GM21360 (cell line): Measurements from ENCODE around the gene CREB5.

Source experiments
- ATAC-seq: cut with Tn5 transposase; IDR thresholded peaks from one replicate; pipeline ENCODE4 v1.9.1; 2021; ENCODE audit warnings: mild to moderate bottlenecking, moderate library complexity; ENCODE audit not compliant: unreplicated experiment

CREB5 gene

DNA sequence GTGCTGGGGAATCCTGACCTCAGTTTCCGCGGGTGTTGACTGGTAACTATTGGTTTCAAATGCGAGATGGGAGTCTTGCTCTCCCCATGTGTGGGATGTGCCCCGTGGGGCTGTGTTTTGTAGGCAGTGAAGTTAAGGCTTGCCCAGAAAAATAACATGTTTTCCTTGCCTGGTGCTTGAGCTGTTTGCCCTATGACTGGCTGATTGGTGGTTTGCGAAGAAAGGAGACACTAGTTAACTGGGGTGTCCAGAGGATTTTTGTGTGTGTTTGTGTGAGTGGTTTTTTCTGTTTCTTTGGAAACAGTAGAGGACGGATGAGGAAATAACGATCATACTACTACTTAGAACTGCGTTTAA is 61.9 kb downstream of the CREB5 start:
- no peak for ATAC-seq

DNA sequence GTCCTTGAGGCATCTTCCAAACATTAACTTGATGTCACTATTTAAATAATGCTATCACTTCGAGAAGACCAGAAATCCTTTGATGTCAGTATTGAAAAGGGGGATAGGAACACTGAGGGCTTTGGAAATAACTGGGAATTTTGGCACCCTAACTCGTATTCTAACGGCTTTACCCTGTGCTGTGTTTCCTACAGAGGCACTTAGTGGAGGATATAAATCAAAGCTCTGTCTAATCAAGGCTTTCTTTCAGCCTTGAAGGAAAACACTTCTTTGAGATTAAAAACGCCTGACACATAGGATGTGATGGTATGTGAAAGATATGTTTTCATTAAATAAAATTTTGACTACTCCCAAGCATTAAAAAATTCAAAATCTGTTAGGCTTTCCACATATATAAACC is 62.3 kb downstream of the CREB5 start:
- ATAC-seq: no peak

DNA sequence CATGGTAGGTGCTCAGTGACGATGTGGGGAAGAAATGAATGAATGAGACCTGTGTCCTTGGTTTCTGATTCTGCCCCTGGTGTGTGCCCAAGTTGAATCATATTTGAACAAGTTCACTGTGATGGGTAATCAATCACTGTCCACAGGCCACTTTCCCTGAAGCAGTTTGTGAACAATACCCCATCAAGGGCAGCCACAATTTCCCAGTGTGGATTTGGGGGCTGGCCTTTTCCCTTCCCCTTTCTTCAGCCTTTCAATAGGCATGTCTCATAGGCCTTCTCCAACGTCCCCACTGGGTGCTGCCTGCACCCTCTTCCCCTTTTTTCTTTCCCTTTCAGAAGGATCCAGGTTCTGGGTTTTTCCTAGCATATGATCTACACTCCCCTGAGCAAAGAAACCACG is 64.7 kb downstream of the CREB5 start:
- no peak for ATAC-seq

DNA sequence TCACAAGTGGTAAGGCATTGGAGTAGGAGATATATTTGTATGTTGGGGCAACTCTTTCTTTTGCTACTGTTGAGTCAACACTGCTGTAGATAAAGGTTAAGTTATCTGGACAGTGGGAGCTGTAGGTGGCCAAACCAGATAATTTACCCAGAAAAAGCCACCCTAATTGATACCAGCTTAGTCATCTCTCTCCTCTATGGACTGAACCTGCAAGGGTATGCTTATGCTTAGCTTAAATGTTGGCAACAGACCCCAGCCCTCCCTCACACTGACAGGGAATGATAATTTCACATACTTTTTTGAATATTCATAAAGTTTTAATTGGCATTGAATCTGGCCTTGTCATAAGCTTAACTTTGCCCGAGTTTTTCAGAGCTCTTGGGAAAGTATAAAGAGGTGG is 66.3 kb downstream of the CREB5 start:
- no peak for ATAC-seq

DNA sequence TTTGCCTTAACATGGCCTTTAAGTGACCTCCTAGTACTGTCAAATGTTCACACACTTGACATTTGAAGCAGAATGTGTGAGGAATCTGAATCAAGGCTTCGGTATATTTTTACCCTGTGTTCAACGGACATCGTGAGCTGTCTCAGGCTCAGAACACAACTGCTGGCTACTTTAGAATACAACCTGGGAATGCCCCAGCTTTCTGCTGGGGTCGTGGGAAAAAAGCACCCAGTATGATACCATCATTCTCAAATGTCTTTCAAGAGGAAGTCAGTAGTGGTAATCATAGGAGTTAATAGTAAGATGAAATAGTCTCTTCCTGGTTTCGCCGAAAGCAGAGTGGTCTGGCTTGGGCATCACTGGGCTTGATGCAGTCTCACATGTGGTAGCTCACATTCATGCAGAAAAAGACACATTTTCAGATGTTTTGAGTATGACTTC is 67.2 kb downstream of the CREB5 start:
- ATAC-seq: peak; percentile 69

DNA sequence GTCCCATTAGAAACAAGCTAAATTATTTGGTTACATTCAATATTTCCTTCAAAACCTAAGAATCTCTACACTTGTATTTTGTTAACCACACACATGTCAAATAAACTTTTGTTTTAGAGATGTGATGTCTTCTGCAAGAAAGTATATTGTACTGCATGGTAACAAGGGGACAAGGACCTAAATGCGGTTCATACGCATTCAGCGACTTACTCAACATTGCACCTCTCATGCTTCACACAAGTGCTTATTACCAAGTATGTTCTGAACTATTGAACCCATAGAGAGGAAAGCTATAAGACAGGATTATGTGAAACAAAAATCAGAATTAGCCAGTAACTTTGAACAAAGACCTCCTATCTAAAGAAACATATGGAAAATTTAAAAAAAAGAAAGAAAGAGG is 68.3 kb downstream of the CREB5 start:
- ATAC-seq: no peak

DNA sequence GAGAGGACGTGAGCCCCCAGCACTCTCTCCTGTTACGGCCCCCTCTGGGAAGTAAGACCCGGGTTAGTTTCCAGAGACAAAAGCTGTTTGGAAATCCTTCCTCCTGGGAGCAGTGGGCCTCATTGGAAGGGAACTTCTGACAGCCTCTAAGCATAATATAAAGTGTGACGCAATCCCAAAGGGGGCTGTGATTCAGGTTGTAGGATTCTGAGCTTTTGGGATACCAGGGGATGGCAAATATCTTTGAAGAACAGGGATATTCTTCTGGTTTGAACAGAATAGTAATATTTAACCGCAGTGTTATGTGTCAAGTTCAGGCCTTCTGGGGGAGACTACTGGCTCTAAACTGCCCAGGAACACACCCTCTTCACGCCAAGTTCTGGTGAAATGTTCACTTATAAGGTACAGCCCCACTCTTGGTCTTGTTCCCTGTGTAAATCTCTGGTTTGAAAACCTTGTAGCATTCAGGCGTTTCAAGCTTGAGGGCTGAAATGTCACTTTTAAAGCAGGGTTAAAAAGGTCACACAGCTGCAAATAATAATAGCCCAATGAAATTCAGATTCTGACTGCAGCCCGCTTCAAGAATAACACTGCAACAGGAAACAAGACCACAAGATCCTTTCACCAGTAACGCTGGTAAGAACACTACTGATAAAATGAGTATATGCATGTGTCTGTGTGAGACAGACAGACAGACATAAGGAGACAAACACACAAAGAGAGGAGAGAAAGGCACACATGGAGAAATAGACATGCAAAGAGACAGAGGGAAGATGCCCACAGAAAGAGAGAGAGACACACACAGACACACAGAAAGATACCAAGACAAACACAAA is 69.0 kb downstream of the CREB5 start:
- peak; percentile 55 for ATAC-seq

DNA sequence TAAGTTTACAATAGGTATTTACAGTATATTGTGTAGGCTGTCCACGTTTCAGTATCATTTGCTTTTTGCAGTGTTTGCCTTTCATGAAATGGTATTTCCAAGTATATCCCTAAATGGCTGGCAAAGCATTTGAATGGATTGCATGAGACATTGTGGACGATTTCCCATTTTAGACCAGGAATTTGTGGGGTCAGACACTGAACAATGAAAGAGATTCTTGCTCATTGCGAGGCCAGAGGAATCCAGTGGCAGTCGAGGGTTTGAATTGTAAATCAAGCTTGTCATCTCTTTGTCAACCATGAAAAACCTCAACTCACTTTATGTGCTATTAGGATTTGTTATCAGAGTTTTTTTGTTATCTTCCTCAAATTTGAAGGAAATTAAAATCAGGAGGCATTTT is 70.8 kb downstream of the CREB5 start:
- ATAC-seq: no peak

DNA sequence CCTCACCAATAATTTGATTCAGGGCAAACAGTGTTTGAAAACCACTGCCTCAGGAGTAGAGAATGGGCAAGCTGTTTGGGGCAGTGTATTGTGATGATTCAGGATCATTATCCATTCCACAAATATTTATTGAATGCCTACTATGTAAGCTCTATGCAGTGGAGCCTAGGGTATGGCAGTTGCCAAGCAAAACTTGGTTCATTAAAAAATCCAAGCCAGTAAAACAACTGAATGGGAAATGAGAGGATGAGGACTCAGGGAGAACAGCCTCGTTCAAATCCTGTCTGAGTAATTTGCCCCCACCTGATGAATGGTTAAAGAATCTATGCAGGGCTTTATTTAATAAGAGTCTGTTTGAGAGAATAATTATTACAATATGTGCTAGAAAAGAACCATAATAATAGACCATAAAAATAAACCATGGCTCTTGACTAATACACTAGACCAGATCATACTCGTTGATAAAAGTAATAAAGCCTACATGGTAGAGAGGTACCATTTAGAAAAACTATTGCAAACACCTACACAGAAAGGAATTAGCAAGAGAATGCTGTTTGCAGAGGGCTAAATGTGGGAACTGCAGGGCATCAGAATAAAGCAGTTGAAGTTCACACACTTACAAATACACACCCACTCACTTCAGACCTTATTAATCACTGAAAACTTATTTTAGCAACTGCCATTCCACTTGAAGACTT is 71.7 kb downstream of the CREB5 start:
- no peak for ATAC-seq

DNA sequence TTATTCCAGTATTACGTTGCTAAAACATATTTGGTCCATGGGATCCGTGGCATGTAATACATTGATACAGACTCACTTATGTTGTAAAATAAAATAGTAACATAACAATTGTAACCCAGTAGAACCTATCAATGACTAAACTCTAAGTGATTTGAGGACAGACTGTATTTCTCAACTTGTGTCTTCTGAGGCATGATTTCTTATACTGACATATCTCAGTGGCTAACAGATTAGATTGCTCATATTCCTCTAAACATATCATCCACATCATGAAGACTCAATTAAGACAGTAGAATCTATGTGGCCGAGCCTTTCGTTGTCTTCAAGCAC is 72.3 kb downstream of the CREB5 start:
- ATAC-seq: no peak

DNA sequence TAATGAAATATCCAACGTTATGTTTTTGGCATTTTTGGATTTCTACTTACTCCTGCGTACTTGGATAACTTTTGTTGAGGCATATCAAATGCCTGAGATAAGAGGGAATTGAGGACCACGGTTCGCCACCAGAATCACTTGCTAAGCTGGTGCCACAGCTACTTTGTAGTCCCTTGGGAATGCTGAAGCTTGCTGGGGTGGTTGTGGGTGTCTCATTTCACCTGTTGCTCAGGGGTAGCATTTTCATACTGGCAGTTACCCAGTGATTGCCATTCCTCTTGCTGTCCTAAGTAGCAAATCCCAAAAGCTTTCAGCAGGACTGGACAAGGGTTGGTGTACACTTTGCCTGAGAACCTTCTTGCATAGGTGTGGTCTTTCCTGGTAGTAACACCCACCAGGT is 75.2 kb downstream of the CREB5 start:
- no peak for ATAC-seq

DNA sequence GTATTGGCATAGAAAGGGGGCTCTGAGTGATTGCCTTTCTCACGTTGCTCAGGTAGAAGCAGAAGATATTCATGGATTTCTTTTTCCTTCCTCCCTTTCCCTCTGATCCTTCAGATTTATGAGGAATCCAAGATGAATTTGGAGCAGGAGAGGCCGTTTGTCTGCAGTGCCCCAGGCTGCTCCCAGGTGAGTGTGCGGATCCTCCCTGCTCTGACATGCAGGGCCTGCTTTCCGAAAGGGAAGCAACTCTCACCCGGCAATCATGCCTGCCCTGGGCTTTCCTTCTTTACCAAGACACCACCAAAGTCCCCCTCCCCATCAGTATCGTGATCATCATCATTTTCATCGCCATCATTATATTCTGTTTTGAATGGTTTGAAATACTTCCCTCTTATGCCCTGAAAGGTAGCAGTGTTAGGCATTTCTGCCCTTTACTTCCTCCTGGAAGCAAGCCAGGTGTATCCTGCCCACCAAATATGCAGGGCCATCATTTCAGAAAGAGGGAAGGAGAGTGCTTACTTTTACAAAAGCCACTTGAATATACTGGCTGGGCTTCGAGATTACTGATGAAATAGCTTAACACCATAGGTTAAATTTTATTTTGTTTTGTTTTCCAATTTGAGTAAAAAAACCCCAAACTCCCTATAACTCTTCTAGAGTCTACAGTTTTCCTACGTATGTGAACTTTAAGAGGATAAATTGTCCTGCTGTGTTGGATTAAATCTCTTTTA is 75.9 kb downstream of the CREB5 start:
- ATAC-seq: no peak

DNA sequence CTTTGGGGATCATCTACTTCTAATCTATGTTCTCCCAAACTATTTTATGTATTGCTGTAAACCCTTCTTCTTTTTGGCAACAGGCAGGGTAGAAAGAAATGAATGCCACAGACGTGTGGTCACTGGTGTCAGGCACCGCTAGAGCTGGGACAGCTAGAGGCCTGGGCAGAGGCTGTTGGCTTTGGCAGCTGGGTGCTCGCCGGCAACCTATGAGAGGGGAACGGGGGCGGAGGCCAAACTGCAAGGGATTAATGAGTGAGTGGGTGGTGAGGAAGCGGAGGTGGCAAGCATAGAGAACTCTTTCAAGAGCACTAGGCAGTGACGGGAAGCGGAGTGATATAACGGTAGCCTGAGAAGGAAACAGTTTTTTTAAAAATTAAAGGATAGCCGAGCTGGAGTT is 78.5 kb downstream of the CREB5 start:
- ATAC-seq: no peak

DNA sequence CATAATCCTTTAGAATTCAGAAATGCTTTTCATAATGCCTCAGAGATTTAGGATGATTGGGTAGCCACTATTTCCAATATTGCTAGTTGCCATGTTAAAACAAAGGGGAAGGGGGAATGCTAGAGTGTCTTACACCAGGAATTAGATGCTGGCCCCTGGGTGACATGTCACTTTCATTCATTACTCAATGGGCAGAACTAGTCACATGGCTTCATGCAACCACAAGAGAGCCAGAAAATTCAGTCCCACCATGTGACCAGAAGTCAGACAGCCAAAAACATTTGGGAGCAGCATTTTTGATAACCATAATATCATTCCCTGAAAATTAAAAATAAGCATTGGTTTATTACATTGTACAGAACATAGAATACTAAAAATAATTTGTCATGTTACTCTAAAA is 81.2 kb downstream of the CREB5 start:
- ATAC-seq: no peak

DNA sequence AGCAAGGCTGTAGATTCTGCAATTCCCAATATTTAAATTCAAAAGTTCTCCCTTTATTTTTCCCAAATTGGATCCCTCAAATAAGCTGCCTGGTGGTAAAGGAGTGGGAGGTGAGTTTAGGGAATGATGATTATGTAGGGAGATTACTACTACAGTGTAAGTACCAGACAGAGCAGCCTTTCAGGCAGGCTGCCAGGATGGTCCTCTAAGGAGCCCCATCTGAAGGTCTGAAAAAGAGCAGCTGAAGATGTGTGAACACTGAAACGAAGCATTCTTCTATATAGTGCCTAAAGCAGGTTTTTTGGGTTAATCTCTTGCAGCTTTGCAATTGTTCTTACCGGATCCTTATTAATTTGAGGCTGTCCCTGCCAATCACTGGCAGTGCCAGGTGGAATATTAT is 84.7 kb downstream of the CREB5 start:
- ATAC-seq: no peak

DNA sequence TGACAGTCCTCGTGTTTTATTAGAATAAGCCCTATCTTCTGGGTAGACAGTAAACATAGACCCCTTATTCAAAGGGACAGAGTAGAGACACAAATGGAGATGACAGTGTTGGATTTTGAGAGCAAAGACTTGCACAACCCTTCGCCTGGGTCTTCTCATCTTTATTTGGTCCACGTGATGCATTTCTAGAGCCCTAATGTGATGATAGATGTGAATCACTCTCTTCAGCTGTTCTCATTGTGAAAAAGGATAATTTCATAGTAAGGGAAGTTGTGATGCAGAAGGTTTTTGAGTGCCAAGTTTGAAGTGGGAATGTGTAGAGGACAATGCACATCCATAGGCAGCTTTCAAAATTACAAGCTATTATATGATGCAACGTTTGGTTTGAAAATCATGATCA is 86.3 kb downstream of the CREB5 start:
- no peak for ATAC-seq

DNA sequence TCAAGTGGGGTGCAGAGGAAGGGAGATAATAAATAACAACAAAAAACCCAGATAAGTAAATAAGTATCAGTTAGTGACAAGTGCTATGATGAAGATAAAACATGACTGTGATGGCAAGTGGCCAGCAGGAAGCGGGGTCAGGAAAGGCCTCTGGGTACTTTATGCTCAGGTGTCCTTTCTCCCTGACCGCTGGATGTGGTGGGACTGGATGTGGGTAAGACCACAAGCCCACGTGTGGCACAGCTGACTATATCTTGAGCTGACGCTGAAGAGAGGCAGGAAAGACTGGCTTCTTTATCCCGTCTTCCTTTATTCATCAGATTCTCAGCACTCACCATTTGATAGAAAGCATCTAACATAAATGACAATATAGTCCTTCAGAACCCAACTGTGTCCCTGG is 87.8 kb downstream of the CREB5 start:
- ATAC-seq: no peak

DNA sequence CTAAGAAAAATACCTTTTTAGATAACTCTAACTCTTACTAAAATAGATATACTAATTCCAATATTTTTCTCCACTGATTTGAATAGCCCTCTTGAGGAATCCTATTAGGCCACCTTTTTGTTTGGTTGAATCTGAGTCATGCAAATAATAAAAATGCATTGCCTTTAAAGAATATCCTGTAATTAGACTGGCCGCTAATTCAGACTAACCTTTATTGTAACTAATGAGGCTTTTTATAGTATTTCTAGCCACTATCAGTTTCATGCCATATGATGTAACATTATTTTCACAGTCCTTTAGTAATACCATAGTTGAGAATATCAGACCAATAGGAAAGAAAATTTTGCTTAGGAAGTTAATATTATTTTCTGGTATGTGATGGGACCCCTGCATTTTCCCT is 90.1 kb downstream of the CREB5 start:
- ATAC-seq: no peak

DNA sequence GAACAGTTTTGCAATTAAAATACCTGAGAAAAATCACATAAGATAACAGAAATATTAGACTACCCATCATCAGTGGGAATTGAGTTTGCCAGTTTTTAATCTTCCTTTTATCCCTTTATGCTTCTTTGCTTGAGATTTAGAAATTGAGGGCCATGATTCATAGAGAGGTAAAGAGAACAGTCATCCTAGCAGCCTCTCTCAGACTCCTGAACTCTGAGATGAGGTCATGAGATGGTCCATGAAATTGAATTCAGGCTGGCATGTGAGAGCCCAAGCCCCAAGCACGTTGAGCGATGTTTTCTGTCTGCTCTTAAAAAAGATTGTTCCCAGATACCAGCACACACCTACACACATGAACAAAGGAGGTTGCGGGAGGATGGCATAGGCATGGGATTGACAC is 91.1 kb downstream of the CREB5 start:
- ATAC-seq: no peak

DNA sequence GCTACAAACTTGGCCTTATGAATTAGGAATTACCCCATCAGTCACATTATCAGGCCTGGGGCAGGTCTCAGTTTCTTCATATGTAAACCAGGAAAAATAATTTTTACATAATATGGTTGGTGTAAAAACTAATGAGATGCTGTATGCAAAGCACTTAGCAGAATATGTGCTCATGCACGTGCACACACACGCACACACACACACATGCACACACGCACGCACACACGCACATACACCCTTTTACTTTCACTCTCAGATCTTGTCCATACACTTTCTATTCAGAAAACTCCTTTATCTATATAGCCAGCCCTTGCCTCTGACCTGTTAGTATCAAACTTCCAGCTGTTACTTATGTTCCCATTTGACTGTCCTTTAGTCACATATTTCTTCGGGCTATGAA is 92.7 kb downstream of the CREB5 start:
- no peak for ATAC-seq

DNA sequence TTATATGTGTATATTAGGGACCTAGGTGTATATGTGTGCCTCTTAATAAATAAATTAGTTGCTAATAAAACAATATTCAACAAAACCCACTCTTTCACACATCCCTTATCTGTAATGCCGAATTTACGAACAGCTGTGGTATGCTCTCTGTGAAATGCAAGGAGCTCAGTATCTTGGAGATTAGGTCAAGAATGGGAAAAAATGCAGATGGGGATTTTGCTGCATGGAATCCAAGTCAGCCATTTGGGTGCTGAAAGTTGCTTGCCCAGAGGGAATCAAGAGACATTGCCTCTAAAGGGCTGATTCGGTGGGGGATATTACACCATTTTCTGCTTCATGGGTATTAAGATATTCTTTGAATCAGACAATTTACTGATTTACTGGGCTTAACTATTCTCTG is 93.5 kb downstream of the CREB5 start:
- ATAC-seq: no peak
